ENCODE measurements around the gene PTGER3.

- TF ChIP-seq CTCF (IDR thresholded peaks at IDR 0.05; ENCODE audit: low read depth, low read length) = no peak
- TF ChIP-seq POLR2A (IDR thresholded peaks at IDR 0.05; ENCODE audit: extremely low read depth, insufficient read length) = no peak
- no peak for TF ChIP-seq MAX (IDR thresholded peaks at IDR 0.05; ENCODE audit: low read depth, low read length)
Observed at GRCh38 chr1:70922196-70922595, 125.4 kb downstream of the PTGER3 start.
